HepG2 (cell line): Measurements from ENCODE around the gene RB1. TPM values are rescaled to one million over a fixed set of nuclear protein-coding genes. Genes with fewer than 3 reads are reported as not detected.

Source experiments
- ATAC-seq: fragments of 200-7000 bp; cut with Tn5 transposase; 3 replicates; pipeline ENCODE4 v1.9.1; 2020; ENCODE audit warnings: mild to moderate bottlenecking, moderate library complexity
- BruUV-seq: library from RNA; stranded (reverse); fragments of 400-500 nt; replicated peaks from 2 replicates; lab custom pipeline; 2021; lab: Mats Ljungman, UMichigan
- CTCF ChIA-PET: fragments of 300-600 bp; formaldehyde crosslinking; extraction: SDS; loops from one replicate; lab custom pipeline; 2021; ENCODE audit warnings: low total read pairs, inconsistent platforms, low intra/inter-chr PET ratio; lab: Yijun Ruan, JAX
- POLR2A ChIA-PET: fragments of 350-600 bp; sonication (Branson Sonifier 250); formaldehyde crosslinking; loops from one replicate; lab custom pipeline; 2020; ENCODE audit warnings: antibody characterized with exemption, inconsistent platforms; lab: Yijun Ruan, JAX
- DNase-seq: peaks from one replicate; pipeline ENCODE4 v3.0.0-alpha.2; 2015; ENCODE audit warnings: low spot score
- FAIRE-seq: peaks from 3 replicates; lab custom pipeline; 2011; peaks lifted over from hg19 to GRCh38; lab: Jason Lieb, UNC
- H2AFZ ChIP-seq: one replicate; pipeline ENCODE4 v1.6.1; 2011; ENCODE audit warnings: low read length, inconsistent platforms
- H3K27ac ChIP-seq: fragments of 300-600 bp; 3 replicates; pipeline ENCODE4 v1.8.0; 2011; ENCODE audit warnings: mixed run types, mild to moderate bottlenecking, mixed read lengths, low read length, inconsistent platforms; ENCODE audit not compliant: insufficient read depth; ENCODE audit errors: extremely low read length
- H3K27me3 ChIP-seq, 2 experiments: fragments of 200-600 bp in 1 of 2; 2 replicates in 1 of 2; 3 replicates in 1 of 2; pipeline versions ENCODE4 v1.6.0 to v1.8.0; 2011; ENCODE audit warnings: low read length in 2 of 2, mild to moderate bottlenecking in 2 of 2, moderate library complexity in 2 of 2, inconsistent platforms in 1 of 2; ENCODE audit not compliant: insufficient read depth in 2 of 2, control insufficient read depth in 1 of 2
- H3K36me3 ChIP-seq, 2 experiments: fragments of 200-600 bp in 1 of 2; replicated peaks in 1 of 2; 2 replicates in 1 of 2; 3 replicates in 1 of 2; pipeline versions ENCODE4 v1.5.1 to v1.8.0; 2011; ENCODE audit warnings: low read length in 2 of 2, inconsistent platforms in 1 of 2; ENCODE audit not compliant: insufficient read depth in 2 of 2, control insufficient read depth in 1 of 2
- H3K4me1 ChIP-seq: 2 replicates; pipeline ENCODE4 v1.5.1; 2012; ENCODE audit warnings: low read length, inconsistent platforms; ENCODE audit not compliant: insufficient read depth
- H3K4me2 ChIP-seq: 2 replicates; pipeline ENCODE4 v1.6.0; 2011; ENCODE audit warnings: low read depth, low read length, inconsistent platforms
- H3K4me3 ChIP-seq, 3 experiments: fragments of 200-600 bp in 1 of 3; sonication (generic), shearing (Covaris generic) in 1 of 3; replicated peaks in 1 of 3; 2 replicates each; pipeline ENCODE4 v1.5.1; 2011 to 2016; ENCODE audit warnings: low read length in 3 of 3, inconsistent platforms in 2 of 3, low read depth in 2 of 3, mild to moderate bottlenecking in 2 of 3, control low read depth in 1 of 3, mixed read lengths in 1 of 3; ENCODE audit not compliant: insufficient read depth in 1 of 3
- H3K79me2 ChIP-seq: one replicate; pipeline ENCODE4 v1.6.1; 2011; ENCODE audit warnings: low read length, inconsistent platforms; ENCODE audit not compliant: insufficient read depth
- H3K9ac ChIP-seq: 2 replicates; pipeline ENCODE4 v1.6.0; 2011; ENCODE audit warnings: mild to moderate bottlenecking, low read depth, low read length, inconsistent platforms; ENCODE audit not compliant: insufficient read depth
- H3K9me3 ChIP-seq: 2 replicates; pipeline ENCODE4 v1.5.1; 2012; ENCODE audit warnings: mild to moderate bottlenecking, low read length
- H4K20me1 ChIP-seq: 2 replicates; pipeline ENCODE4 v1.6.0; 2011; ENCODE audit warnings: inconsistent platforms, mild to moderate bottlenecking, low read length, moderate library complexity; ENCODE audit not compliant: insufficient read depth
- ARID5B ChIP-seq: IDR thresholded peaks from 2 replicates; pipeline ENCODE4 v1.4.0; 2020; ENCODE audit warnings: mild to moderate bottlenecking, missing genetic modification reagents
- KLF15 ChIP-seq: sonication (generic); formaldehyde crosslinking; IDR thresholded peaks from 2 replicates; pipeline ENCODE4 v1.8.1; 2023; ENCODE audit warnings: borderline replicate concordance, mild to moderate bottlenecking, inconsistent platforms, missing genetic modification reagents, mixed read lengths
- NFKB2 ChIP-seq: sonication (generic); formaldehyde crosslinking; IDR thresholded peaks from 2 replicates; pipeline ENCODE4 v1.4.0; 2020; ENCODE audit warnings: missing genetic modification reagents, borderline replicate concordance
- PAX8 ChIP-seq: sonication (generic); formaldehyde crosslinking; IDR thresholded peaks from 2 replicates; pipeline ENCODE4 v1.8.0; 2022; ENCODE audit warnings: mild to moderate bottlenecking, missing genetic modification reagents, borderline replicate concordance
- PPARG ChIP-seq: conservative IDR thresholded peaks from 2 replicates; pipeline ENCODE4 v1.6.1; 2016; ENCODE audit warnings: missing biosample characterization, missing genetic modification reagents
- SKI ChIP-seq: fragments of 450-650 bp; IDR thresholded peaks from one replicate; pipeline ENCODE4 v1.6.1; 2018; ENCODE audit warnings: mild to moderate bottlenecking; ENCODE audit not compliant: partially characterized antibody
- ZMYM3 ChIP-seq: sonication (generic); formaldehyde crosslinking; IDR thresholded peaks from 2 replicates; pipeline ENCODE4 v1.5.1; 2020; ENCODE audit warnings: mild to moderate bottlenecking, missing genetic modification reagents
- ZNF580 ChIP-seq: IDR thresholded peaks from 2 replicates; pipeline ENCODE4 v1.6.1; 2016; ENCODE audit warnings: low read depth, borderline replicate concordance
- ZNF607 ChIP-seq: sonication (generic); formaldehyde crosslinking; IDR thresholded peaks from 2 replicates; pipeline ENCODE4 v1.5.1; 2020; ENCODE audit warnings: missing genetic modification reagents, mild to moderate bottlenecking, borderline replicate concordance
- ZNF850 ChIP-seq: sonication (generic); formaldehyde crosslinking; conservative IDR thresholded peaks from 2 replicates; pipeline ENCODE4 v1.9.0; 2021; ENCODE audit warnings: mild to moderate bottlenecking, missing genetic modification reagents
- WGBS: methylation state at CpG from one replicate; pipeline ENCODE4 v1.1.6; 2017; ENCODE audit warnings: low lambda C conversion rate; 5-methylcytosine and 5-hydroxymethylcytosine counted together
- in situ Hi-C: cut with HindIII; loops from 2 replicates; pipeline ENCODE4 v1.10.0; 2017; ENCODE audit warnings: low pct_unique_long_range_greater_than_20kb; ENCODE audit not compliant: extremely low pct_ligation_motif_present
- intact Hi-C: fragments of 100-400 bp; cut with micrococcal nuclease; formaldehyde crosslinking; loops from one replicate; pipeline ENCODE4 v1.10.0; 2022; ENCODE audit not compliant: unreplicated experiment
- polyA plus RNA-seq, 8 experiments: library from polyadenylated mRNA; depleted of rRNA in 3 of 8; stranded (reverse) in 7 of 8; unstranded in 1 of 8; fragments of >200 nt; fragmentation: Illumina TruSeq in 4 of 8; extraction: Trizol in 4 of 8; gene quantifications; 2 replicates each; pipeline versions ENCODE4 v1.2.1 to v1.2.3, GENCODE V29; 2011 to 2016; ENCODE audit warnings: low read depth in 4 of 8, missing spikeins in 1 of 8, mixed read lengths in 1 of 8; ENCODE audit not compliant: insufficient read depth in 1 of 8
- total RNA-seq, 5 experiments: library from RNA; depleted of rRNA; stranded (reverse); fragments of >200 nt; fragmentation: Illumina TruSeq; extraction: Trizol; gene quantifications; 2 replicates each; pipeline ENCODE4 v1.2.3, GENCODE V29; 2016; ENCODE audit warnings: low read depth in 1 of 5
- TF ChIP-seq, protein P1 (sequence below): sonication (generic); formaldehyde crosslinking; IDR thresholded peaks from 2 replicates; pipeline ENCODE4 v1.4.0; 2020; ENCODE audit warnings: mild to moderate bottlenecking, missing genetic modification reagents
- TF ChIP-seq, protein P2 (sequence below): sonication (generic); formaldehyde crosslinking; IDR thresholded peaks from 2 replicates; pipeline ENCODE4 v1.4.0; 2020; ENCODE audit warnings: mild to moderate bottlenecking, missing genetic modification reagents, borderline replicate concordance

The RB1 gene
- total and polyA plus RNA-seq, 2 of the 13 experiments (the other 11 are each of a cell fraction or from before 2014, with no cell fraction given): 15.6 to 23.7 TPM

DNA sequence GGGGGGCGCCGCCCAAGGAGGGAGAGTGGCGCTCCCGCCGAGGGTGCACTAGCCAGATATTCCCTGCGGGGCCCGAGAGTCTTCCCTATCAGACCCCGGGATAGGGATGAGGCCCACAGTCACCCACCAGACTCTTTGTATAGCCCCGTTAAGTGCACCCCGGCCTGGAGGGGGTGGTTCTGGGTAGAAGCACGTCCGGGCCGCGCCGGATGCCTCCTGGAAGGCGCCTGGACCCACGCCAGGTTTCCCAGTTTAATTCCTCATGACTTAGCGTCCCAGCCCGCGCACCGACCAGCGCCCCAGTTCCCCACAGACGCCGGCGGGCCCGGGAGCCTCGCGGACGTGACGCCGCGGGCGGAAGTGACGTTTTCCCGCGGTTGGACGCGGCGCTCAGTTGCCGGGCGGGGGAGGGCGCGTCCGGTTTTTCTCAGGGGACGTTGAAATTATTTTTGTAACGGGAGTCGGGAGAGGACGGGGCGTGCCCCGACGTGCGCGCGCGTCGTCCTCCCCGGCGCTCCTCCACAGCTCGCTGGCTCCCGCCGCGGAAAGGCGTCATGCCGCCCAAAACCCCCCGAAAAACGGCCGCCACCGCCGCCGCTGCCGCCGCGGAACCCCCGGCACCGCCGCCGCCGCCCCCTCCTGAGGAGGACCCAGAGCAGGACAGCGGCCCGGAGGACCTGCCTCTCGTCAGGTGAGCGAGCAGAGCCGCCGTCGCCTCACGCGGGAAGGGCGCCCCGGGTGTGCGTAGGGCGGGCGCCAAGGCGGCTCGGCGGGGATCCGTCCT is at the start of gene RB1 (continued):
- no peak for TF ChIP-seq ZNF850 (CRISPR knock-in tag)
- TF ChIP-seq, protein P1, sequence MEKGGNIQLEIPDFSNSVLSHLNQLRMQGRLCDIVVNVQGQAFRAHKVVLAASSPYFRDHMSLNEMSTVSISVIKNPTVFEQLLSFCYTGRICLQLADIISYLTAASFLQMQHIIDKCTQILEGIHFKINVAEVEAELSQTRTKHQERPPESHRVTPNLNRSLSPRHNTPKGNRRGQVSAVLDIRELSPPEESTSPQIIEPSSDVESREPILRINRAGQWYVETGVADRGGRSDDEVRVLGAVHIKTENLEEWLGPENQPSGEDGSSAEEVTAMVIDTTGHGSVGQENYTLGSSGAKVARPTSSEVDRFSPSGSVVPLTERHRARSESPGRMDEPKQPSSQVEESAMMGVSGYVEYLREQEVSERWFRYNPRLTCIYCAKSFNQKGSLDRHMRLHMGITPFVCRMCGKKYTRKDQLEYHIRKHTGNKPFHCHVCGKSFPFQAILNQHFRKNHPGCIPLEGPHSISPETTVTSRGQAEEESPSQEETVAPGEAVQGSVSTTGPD (CRISPR knock-in tag): no peak
- TF ChIP-seq, protein P2, sequence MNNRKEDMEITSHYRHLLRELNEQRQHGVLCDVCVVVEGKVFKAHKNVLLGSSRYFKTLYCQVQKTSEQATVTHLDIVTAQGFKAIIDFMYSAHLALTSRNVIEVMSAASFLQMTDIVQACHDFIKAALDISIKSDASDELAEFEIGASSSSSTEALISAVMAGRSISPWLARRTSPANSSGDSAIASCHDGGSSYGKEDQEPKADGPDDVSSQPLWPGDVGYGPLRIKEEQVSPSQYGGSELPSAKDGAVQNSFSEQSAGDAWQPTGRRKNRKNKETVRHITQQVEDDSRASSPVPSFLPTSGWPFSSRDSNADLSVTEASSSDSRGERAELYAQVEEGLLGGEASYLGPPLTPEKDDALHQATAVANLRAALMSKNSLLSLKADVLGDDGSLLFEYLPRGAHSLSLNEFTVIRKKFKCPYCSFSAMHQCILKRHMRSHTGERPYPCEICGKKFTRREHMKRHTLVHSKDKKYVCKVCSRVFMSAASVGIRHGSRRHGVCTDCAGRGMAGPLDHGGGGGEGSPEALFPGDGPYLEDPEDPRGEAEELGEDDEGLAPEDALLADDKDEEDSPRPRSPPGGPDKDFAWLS (CRISPR knock-in tag): no peak
- no peak for TF ChIP-seq PAX8 (CRISPR knock-in tag)
- peak; percentile 19; the same call in 1 of the 2 replicates for TF ChIP-seq NFKB2
- TF ChIP-seq ZMYM3: no peak
- TF ChIP-seq KLF15 (CRISPR knock-in tag): no peak
- TF ChIP-seq, all 625 proteins: peak for 205

DNA sequence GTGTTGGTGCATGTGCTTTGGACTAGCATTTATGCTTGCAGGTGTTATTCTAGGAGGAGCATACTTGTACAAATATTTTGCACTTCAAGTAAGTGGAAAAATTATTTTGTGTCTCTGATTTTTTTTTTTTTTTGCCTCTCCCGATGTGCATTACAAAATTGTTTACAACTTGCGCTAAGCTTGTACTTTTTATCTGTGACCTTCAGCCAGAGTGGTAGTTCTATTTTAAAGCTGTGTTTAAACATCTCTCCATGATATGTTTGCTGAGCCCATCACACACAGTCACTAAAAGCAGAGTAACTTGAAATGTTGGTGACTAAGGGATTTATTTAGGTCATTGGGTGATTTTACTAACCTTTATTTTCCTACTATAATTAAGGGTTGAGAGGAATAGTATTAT is 49.7 kb upstream of the RB1 start:
- H3K36me3 ChIP-seq: peaks cover 6 to 27% of the 10 kb centered on the region in 2 experiments
- in situ Hi-C loops (no loop called here), intact Hi-C loops (no loop called here)
- H3K79me2 ChIP-seq: peaks cover 12% of the 10 kb centered on the region
- peaks cover 58% of the 10 kb centered on the region for H3K4me1 ChIP-seq
- BruUV-seq: no TSS peak
- DNase-seq: peak; percentile 76
- H4K20me1 ChIP-seq: no peaks in the 10 kb centered on the region
- H2AFZ ChIP-seq: no peak overlapping the region
- CTCF ChIA-PET: no interaction called here
- no peak overlapping the region for H3K4me3 ChIP-seq
- H3K9me3 ChIP-seq: no peaks in the 10 kb centered on the region
- no peak overlapping the region for H3K9ac ChIP-seq
- POLR2A ChIA-PET: interaction anchor here (1.0 to 1.4 kb wide), 3 partner anchors 17 to 216 kb away, joined by 3 to 16 read pairs (median 3); partner anchors contain the start of gene ITM2B
- FAIRE-seq: peak; percentile 56
- ATAC-seq: peak; percentile 76
- WGBS: 3% methylated on average over 2 of the region's 2 CpGs
- peak overlapping the region; percentile 70 for H3K27ac ChIP-seq
- 0 out of 2 replicates have a peak overlapping the region, but pooled peaks have one; percentile 2 for H3K4me2 ChIP-seq
- H3K27me3 ChIP-seq: no peaks in the 10 kb centered on the region
- TF ChIP-seq ZNF580 (CRISPR knock-in tag) (no peak), SKI (no peak), PPARG (peak; percentile 51; the same call in 1 of the 2 replicates), ARID5B (CRISPR knock-in tag) (peak; percentile 79), ZNF607 (no peak)
